Neural progenitor cell (in vitro differentiated cells): ENCODE data around the gene S100A2.

Experiments
- EZH2 ChIP-seq: fragments of 200-600 bp; sonication (generic); IDR thresholded peaks from 2 replicates; pipeline ENCODE4 v1.6.1; 2017; ENCODE audit warnings: antibody characterized with exemption, mild to moderate bottlenecking, moderate library complexity
- EZH2phosphoT487 ChIP-seq: fragments of 200-600 bp; sonication (generic); IDR thresholded peaks from 2 replicates; pipeline ENCODE4 v1.6.1; 2017; ENCODE audit warnings: antibody characterized with exemption
- TF ChIP-seq, protein P1 (sequence below): fragments of 200-600 bp; sonication (generic); IDR thresholded peaks from 2 replicates; pipeline ENCODE4 v1.5.1; 2017; ENCODE audit warnings: antibody characterized with exemption, mild to moderate bottlenecking

GRCh38 chr1:153609585-153609907, 43.9 kb upstream of the S100A2 start:
- TF ChIP-seq, protein P1, sequence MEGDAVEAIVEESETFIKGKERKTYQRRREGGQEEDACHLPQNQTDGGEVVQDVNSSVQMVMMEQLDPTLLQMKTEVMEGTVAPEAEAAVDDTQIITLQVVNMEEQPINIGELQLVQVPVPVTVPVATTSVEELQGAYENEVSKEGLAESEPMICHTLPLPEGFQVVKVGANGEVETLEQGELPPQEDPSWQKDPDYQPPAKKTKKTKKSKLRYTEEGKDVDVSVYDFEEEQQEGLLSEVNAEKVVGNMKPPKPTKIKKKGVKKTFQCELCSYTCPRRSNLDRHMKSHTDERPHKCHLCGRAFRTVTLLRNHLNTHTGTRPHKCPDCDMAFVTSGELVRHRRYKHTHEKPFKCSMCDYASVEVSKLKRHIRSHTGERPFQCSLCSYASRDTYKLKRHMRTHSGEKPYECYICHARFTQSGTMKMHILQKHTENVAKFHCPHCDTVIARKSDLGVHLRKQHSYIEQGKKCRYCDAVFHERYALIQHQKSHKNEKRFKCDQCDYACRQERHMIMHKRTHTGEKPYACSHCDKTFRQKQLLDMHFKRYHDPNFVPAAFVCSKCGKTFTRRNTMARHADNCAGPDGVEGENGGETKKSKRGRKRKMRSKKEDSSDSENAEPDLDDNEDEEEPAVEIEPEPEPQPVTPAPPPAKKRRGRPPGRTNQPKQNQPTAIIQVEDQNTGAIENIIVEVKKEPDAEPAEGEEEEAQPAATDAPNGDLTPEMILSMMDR = no peak
- no peak for TF ChIP-seq EZH2phosphoT487
- TF ChIP-seq EZH2 = no peak
